HepG2 (cell line): ENCODE results near the gene WBP1. TPM values are rescaled to one million over a fixed set of nuclear protein-coding genes. Genes with fewer than 3 reads are reported as not detected.
A peak's percentile ranks its signal among the peaks of the same experiment; 100 is the strongest.

Source experiments
- AGO1 ChIP-seq: fragments of 200-400 bp; formaldehyde crosslinking; IDR thresholded peaks from 2 replicates; pipeline ENCODE4 v1.6.1; 2017; ENCODE audit warnings: mild to moderate bottlenecking, low read depth, low read length, moderate library complexity; ENCODE audit not compliant: poor library complexity, severe bottlenecking
- DBP ChIP-seq: sonication (generic); formaldehyde crosslinking; IDR thresholded peaks from 2 replicates; pipeline ENCODE4 v1.4.0; 2020; ENCODE audit warnings: missing genetic modification reagents; ENCODE audit errors: not compliant biosample characterization
- HMG20B ChIP-seq: conservative IDR thresholded peaks from 2 replicates; pipeline ENCODE4 v1.6.1; 2016; ENCODE audit warnings: missing genetic modification reagents, missing compliant biosample characterization
- HNRNPL ChIP-seq: fragments of 200-400 bp; formaldehyde crosslinking; IDR thresholded peaks from 2 replicates; pipeline ENCODE4 v1.6.1; 2017; ENCODE audit warnings: mild to moderate bottlenecking, low read depth, low read length
- JUNB ChIP-seq: sonication (generic); formaldehyde crosslinking; IDR thresholded peaks from 2 replicates; pipeline ENCODE4 v1.8.0; 2022; ENCODE audit warnings: missing genetic modification reagents, mild to moderate bottlenecking, borderline replicate concordance
- KLF13 ChIP-seq: sonication (generic); formaldehyde crosslinking; IDR thresholded peaks from 2 replicates; pipeline ENCODE4 v1.4.0; 2020; ENCODE audit warnings: mild to moderate bottlenecking, missing genetic modification reagents
- KLF15 ChIP-seq: sonication (generic); formaldehyde crosslinking; IDR thresholded peaks from 2 replicates; pipeline ENCODE4 v1.8.1; 2023; ENCODE audit warnings: borderline replicate concordance, mild to moderate bottlenecking, inconsistent platforms, missing genetic modification reagents, mixed read lengths
- NFE2 ChIP-seq: sonication (generic); formaldehyde crosslinking; IDR thresholded peaks from 2 replicates; pipeline ENCODE4 v1.4.0; 2020; ENCODE audit warnings: missing genetic modification reagents
- NFKBIZ ChIP-seq: IDR thresholded peaks from 2 replicates; pipeline ENCODE4 v1.6.1; 2018; ENCODE audit warnings: missing genetic modification reagents, missing compliant biosample characterization
- ONECUT2 ChIP-seq: sonication (generic); formaldehyde crosslinking; IDR thresholded peaks from 2 replicates; pipeline ENCODE4 v1.4.0; 2020; ENCODE audit warnings: missing genetic modification reagents
- SIN3B ChIP-seq: fragments of 150-350 bp; IDR thresholded peaks from 2 replicates; pipeline ENCODE4 v1.6.1; 2014; ENCODE audit warnings: low read length
- TBL1XR1 ChIP-seq: fragments of 150-350 bp; IDR thresholded peaks from 2 replicates; pipeline ENCODE4 v1.6.1; 2014; ENCODE audit warnings: borderline replicate concordance, low read length; ENCODE audit not compliant: partially characterized antibody
- TSC22D2 ChIP-seq: sonication (generic); formaldehyde crosslinking; IDR thresholded peaks from 2 replicates; pipeline ENCODE4 v1.5.1; 2020; ENCODE audit warnings: missing genetic modification reagents, mild to moderate bottlenecking, borderline replicate concordance
- XRCC5 ChIP-seq: fragments of 200-400 bp; formaldehyde crosslinking; optimal IDR thresholded peaks from 2 replicates; pipeline ENCODE3; 2017; ENCODE audit warnings: mild to moderate bottlenecking, low read length
- ZBTB20 ChIP-seq: sonication (generic); formaldehyde crosslinking; IDR thresholded peaks from 2 replicates; pipeline ENCODE4 v1.8.1; 2023; ENCODE audit warnings: missing genetic modification reagents, low read depth, mild to moderate bottlenecking, borderline replicate concordance
- ZBTB34 ChIP-seq: sonication (generic); formaldehyde crosslinking; IDR thresholded peaks from 2 replicates; pipeline ENCODE4 v1.8.0; 2022; ENCODE audit warnings: mild to moderate bottlenecking, missing genetic modification reagents
- ZNF354B ChIP-seq: sonication (generic); formaldehyde crosslinking; IDR thresholded peaks from 2 replicates; pipeline ENCODE4 v1.8.0; 2022; ENCODE audit warnings: mild to moderate bottlenecking, missing genetic modification reagents
- ZNF484 ChIP-seq: sonication (generic); formaldehyde crosslinking; IDR thresholded peaks from 2 replicates; pipeline ENCODE4 v1.5.1; 2020; ENCODE audit warnings: mild to moderate bottlenecking, low read depth, missing genetic modification reagents, borderline replicate concordance
- ZNF577 ChIP-seq: sonication (generic); formaldehyde crosslinking; IDR thresholded peaks from 2 replicates; pipeline ENCODE4 v1.4.0; 2020; ENCODE audit warnings: mild to moderate bottlenecking, low read depth, missing genetic modification reagents, borderline replicate concordance
- ZNF770 ChIP-seq: sonication (generic); formaldehyde crosslinking; IDR thresholded peaks from 2 replicates; pipeline ENCODE4 v1.5.0; 2020; ENCODE audit warnings: mild to moderate bottlenecking, missing genetic modification reagents
- ZNF788 ChIP-seq: sonication (generic); formaldehyde crosslinking; IDR thresholded peaks from 2 replicates; pipeline ENCODE4 v1.5.0; 2020; ENCODE audit warnings: mild to moderate bottlenecking, missing genetic modification reagents, borderline replicate concordance
- polyA plus RNA-seq, 8 experiments: library from polyadenylated mRNA; depleted of rRNA in 3 of 8; stranded (reverse) in 7 of 8; unstranded in 1 of 8; fragments of >200 nt; fragmentation: Illumina TruSeq in 4 of 8; extraction: Trizol in 4 of 8; gene quantifications; 2 replicates each; pipeline versions ENCODE4 v1.2.1 to v1.2.3, GENCODE V29; 2011 to 2016; ENCODE audit warnings: low read depth in 4 of 8, missing spikeins in 1 of 8, mixed read lengths in 1 of 8; ENCODE audit not compliant: insufficient read depth in 1 of 8
- total RNA-seq, 5 experiments: library from RNA; depleted of rRNA; stranded (reverse); fragments of >200 nt; fragmentation: Illumina TruSeq; extraction: Trizol; gene quantifications; 2 replicates each; pipeline ENCODE4 v1.2.3, GENCODE V29; 2016; ENCODE audit warnings: low read depth in 1 of 5

WBP1 gene
- total and polyA plus RNA-seq, 2 of the 13 experiments (the other 11 are each of a cell fraction or from before 2014, with no cell fraction given): 38.8 to 85.7 TPM

GRCh38 chr2:74440378-74441169, 17.7 kb upstream of the WBP1 start (continued):
- TF ChIP-seq KLF13 (CRISPR knock-in tag) (peak; percentile 54; the same call in 1 of the 2 replicates), NFKBIZ (CRISPR knock-in tag) (peak; percentile 59; the same call in 1 of the 2 replicates), TBL1XR1 (no peak), ONECUT2 (0 out of 2 replicates have a peak, but pooled peaks have one; percentile 5), ZNF354B (CRISPR knock-in tag) (no peak), ZNF484 (CRISPR knock-in tag) (peak; percentile 50), HMG20B (CRISPR knock-in tag) (no peak; the same call in 1 of the 2 replicates), ZBTB20 (CRISPR knock-in tag) (peak; percentile 91), ZNF577 (no peak), DBP (no peak), KLF15 (CRISPR knock-in tag) (peak; percentile 82), NFE2 (CRISPR knock-in tag) (no peak), HNRNPL (peak; percentile 84), ZNF770 (CRISPR knock-in tag) (peak; percentile 73), TSC22D2 (CRISPR knock-in tag) (no peak), AGO1 (peak; percentile 71), XRCC5 (peak; percentile 97), ZNF788 (CRISPR knock-in tag) (peak; percentile 90; the same call in 1 of the 2 replicates), ZBTB34 (CRISPR knock-in tag) (no peak; the same call in 1 of the 2 replicates), SIN3B (no peak; the same call in 1 of the 2 replicates), JUNB (CRISPR knock-in tag) (no peak)
